WI38 (cell line): ENCODE data around the gene ZNF862.

Experiments used
- H3K4me3 ChIP-seq: 2 replicates; pipeline ENCODE4 v1.5.1; 2011; ENCODE audit warnings: low read depth, mild to moderate bottlenecking, control low read depth, low read length
- TF ChIP-seq, protein P1 (sequence below): IDR thresholded peaks from 2 replicates; pipeline ENCODE4 v1.5.1; 2012; ENCODE audit warnings: low read depth, mild to moderate bottlenecking, control low read depth, low read length

Gene ZNF862

DNA sequence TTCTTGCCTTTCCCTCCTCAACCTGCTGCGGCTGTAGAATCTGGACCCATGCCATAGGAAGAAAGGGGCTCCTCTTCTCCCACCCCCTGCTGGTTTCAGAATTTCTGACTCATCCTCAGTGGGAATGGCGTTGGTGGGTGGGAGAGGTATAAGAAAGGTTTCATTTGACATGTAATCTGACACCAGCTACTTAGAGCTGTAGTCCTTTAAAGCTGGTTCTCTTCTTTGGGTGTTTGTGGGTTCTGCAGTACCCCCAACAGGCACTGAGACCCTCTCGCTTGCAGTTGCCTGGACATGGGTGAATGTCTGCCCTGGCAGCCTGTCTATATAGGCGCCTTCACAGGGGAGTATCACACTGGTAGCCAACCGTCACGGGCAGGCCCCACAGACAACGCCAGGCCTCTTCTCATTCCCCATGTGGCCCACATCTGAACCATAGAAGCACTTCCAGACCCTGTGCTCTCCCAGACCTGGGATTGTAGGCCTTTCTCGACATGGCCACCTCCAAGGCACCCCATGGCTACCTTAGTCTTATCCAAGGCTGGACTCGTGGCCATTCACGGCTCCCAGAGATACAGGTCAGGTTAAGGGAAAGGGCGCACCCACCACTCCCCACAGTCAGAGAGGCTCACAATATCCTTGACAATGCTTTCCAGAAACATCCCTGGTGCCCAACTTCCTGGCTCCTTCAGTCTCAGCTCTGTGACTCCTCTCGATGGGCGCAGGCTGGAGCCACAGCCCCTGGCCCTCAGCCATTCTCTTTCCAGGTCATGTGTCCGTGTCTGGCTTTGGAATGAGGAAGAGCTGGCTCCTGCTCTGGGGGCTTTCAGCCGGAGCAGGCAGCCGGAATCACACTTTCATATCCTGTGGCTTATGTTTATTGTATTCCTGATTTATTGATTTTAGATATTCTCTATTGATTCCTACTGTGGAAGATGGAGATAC, 17.5 kb downstream of the ZNF862 start:
- H3K4me3 ChIP-seq = no peak overlapping the region
- TF ChIP-seq, protein P1, sequence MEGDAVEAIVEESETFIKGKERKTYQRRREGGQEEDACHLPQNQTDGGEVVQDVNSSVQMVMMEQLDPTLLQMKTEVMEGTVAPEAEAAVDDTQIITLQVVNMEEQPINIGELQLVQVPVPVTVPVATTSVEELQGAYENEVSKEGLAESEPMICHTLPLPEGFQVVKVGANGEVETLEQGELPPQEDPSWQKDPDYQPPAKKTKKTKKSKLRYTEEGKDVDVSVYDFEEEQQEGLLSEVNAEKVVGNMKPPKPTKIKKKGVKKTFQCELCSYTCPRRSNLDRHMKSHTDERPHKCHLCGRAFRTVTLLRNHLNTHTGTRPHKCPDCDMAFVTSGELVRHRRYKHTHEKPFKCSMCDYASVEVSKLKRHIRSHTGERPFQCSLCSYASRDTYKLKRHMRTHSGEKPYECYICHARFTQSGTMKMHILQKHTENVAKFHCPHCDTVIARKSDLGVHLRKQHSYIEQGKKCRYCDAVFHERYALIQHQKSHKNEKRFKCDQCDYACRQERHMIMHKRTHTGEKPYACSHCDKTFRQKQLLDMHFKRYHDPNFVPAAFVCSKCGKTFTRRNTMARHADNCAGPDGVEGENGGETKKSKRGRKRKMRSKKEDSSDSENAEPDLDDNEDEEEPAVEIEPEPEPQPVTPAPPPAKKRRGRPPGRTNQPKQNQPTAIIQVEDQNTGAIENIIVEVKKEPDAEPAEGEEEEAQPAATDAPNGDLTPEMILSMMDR = no peak

DNA sequence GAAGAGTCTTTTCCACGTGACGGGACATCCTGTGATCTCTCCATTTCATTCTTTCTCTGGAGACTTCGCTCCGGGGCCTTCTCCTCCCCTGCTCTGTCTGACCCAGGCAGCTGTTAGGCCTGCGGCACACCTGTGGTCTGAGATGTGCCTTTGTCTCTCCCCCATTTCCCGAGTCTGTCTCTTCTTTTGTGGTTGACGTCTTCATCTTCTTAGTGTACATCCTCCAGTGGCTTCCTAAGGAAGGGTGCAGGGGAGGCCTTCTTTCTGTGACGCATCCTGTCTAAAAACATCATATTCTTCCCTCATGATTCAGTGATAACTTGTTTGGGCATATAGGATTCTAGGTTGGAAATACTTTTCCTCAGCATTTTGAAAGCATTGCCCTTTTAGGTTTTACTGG, 18.4 kb downstream of the ZNF862 start:
- no peak overlapping the region for H3K4me3 ChIP-seq
- TF ChIP-seq, protein P1 = no peak

DNA sequence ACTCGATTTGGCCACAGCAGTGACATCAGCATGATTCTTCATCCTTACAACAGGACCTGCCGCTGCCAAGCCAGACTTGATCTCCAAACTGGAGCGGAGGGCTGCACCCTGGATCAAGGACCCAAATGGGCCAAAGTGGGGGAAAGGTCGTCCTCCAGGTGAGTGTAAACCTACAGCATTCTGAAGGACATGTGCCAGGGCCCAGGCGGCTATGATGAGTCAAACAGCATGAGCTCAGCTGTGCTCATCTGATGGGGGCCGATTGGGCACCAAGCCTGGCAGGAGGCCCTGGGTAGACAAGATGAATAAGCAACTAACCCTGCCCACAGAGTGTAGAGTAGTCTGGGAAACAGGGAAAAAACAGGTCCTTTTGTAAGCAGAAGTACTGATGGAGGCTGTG, 21.2 kb downstream of the ZNF862 start:
- TF ChIP-seq, protein P1 = no peak
- H3K4me3 ChIP-seq = no peak overlapping the region

- no peak overlapping the region for H3K4me3 ChIP-seq
- TF ChIP-seq, protein P1 = no peak
These were observed 21.7 kb downstream of the ZNF862 start for GRCh38 chr7:149859876-149860275.

DNA sequence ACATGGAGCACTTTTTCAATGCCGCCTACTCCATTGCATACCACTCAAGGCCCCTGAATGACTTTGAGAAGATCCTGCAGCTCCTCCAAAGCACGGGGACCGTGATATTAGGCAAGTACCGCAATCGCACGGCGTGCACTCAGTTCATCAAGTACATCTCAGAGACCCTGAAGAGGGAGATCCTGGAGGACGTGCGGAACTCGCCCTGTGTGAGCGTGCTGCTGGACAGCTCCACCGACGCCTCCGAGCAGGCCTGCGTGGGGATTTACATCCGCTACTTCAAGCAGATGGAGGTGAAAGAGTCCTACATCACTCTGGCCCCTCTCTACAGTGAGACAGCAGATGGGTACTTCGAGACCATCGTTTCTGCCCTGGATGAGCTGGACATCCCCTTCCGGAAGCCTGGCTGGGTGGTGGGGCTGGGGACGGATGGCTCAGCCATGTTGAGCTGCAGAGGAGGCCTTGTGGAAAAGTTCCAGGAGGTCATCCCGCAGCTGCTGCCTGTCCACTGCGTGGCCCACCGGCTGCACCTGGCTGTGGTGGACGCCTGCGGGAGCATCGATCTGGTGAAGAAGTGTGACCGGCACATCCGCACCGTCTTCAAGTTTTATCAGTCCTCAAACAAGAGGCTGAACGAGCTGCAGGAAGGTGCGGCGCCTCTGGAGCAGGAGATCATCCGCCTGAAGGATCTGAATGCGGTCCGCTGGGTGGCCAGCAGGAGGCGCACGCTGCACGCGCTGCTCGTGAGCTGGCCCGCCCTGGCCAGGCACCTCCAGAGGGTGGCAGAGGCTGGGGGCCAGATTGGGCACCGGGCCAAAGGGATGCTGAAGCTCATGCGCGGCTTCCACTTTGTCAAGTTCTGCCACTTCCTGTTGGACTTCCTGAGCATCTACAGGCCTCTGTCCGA, 22.9 kb downstream of the ZNF862 start:
- H3K4me3 ChIP-seq = no peak overlapping the region
- TF ChIP-seq, protein P1 = peak; percentile 33; the same call in 1 of the 2 replicates

DNA sequence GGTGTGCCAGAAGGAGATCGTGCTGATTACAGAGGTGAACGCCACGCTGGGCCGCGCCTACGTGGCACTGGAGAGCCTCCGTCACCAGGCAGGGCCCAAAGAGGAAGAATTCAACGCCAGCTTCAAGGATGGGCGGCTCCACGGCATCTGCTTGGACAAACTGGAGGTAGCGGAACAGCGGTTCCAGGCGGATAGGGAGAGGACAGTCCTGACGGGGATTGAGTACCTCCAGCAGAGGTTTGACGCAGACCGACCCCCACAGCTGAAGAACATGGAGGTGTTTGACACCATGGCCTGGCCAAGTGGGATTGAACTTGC, 23.5 kb downstream of the ZNF862 start:
- no peak overlapping the region for H3K4me3 ChIP-seq
- TF ChIP-seq, protein P1 = no peak
